IPS DF 19.7 (cell line): ENCODE results near the gene PCCA.
"Not testable (repeated sequence)": the region's sequence is repeated elsewhere in the genome, so short reads cannot be mapped to it uniquely, and the experiment has no call there.

Experiments
- DNase-seq: peaks from one replicate; pipeline ENCODE4 v3.0.0-alpha.2; 2013; ENCODE audit warnings: low read depth, low spot score

The PCCA gene

GRCh38 chr13:100196375-100196774, 107.5 kb downstream of the PCCA start:
- DNase-seq, result no peak

DNA sequence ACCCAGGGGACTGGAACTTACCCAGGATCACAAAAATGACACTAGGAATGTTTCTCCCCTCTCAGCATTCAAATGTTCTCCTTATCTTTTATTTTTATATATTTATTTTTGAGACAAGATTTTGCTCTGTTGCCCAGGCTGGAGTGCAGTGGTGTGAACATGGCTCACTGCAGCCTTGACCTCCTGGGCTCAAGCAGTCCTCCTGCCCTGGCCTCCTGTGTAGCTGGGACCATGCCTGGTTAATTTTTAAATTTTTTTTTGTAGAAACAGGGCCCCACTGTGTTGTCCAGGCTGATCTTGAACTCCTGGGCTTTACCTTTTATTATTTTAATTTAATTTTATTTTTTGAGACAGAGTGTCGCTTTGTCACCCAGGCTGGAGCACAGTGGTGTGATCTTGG, 108.2 kb downstream of the PCCA start:
- no peak for DNase-seq

GRCh38 chr13:100197591-100198365, 108.9 kb downstream of the PCCA start:
- DNase-seq, result no peak

DNA sequence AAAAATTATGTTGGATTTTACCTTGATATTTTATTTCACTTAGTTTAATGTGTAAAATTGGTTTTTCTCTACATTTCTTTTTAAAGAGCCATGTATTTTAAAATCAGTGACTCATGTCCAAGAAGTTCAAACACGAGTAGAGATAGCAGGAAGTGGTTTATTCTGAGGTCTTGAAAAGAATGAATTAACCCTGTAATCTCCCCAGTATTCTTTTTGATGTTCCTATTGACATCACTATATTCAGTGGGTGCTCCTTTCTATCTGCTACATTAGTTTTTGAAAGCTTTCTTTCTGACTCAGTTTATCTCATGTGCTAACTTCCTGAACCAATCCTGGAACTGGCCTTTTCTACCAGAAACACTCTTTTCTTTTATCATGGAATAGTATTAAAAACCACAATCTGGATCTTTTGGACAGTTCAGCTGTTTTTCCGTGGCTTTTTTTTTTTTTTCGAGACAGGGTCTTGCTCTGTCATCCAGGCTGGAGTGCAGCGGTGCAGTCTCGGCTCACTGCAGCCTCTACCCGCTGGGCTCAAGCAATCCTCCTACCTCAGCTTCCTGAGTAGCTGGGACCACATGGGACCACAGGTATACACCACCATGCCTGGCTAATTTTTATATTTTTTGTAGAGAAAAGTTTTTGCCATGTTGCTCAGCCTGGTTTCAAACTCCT, 114.9 kb downstream of the PCCA start:
- no peak for DNase-seq

DNA sequence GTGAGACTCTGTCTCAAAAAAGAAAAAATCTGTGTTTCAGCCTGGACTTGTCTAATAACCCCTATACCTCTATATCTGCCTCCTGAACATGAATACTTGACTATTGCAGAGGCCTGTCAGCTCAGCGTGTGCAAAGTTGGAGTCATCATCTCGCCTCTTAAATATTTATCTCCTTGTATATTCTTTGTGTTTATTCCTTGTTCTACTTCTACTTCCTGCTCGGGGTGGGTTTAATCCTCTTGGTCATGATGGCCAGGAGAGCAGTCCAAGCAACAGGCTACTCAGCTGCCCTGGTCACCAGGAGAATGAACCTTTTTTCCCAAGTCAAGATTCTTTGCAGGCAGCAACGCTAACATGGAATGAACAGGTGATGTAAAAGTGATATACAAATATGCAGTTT, 119.1 kb downstream of the PCCA start:
- DNase-seq, result no peak

- no peak for DNase-seq
Observed at GRCh38 chr13:100208626-100209025, 119.7 kb downstream of the PCCA start.

GRCh38 chr13:100209857-100210825, 121.2 kb downstream of the PCCA start:
- no peak for DNase-seq

DNA sequence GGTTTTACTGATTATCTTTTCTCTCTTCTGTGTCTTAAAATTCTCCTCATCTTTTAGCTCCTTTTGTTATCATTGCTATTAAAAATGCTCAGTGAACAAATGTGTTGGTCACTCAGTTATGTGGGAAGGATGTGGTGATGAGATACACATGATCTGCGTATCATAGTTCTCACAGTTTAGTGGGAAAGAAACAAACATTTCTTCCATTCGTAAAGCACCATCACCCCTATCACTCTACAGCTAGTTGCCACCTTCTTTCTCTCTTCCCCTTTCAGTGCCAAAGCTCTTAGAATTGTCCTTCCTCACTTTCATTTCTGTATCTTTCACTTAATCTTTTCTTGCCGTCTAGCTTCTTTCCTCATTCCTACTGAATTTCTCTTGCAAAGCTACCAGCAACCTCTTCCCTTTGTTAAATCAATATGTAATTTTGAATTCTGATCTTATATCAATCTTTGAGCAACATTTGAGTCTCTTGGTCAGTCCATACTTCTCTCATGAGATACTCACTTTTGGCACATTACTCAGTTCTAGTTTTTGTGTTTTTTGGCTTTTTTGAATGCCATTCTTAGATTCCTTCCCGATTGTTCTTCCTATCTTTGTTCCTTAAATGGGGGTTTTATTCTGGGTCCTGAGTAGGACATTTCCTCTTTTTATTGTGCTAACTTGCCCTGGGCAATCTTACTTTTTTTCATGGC, 122.3 kb downstream of the PCCA start:
- no peak for DNase-seq

- DNase-seq, result no peak
Observed at GRCh38 chr13:100212904-100213553, 124.1 kb downstream of the PCCA start.

DNA sequence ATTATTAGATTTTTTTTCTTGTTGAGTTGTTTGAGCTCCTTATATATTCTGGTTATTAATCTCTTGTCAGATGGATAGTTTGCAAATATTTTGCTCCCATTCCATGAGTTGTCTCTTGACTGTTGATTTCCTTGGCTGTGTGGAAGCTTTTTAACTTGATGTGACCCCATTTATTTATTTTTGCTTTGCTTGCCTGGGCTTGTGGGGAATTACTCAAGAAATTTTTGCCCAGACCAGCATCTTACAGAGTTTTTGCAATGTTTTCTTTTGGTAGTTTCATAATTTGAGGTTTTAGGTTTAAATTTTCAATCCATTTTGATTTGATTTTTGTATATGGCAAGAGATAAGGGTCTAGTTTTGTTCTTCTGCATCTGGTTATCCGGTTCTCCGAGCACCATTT, 124.7 kb downstream of the PCCA start:
- DNase-seq, result no peak

- DNase-seq, result no peak
Observed at GRCh38 chr13:100214886-100215285, 126.0 kb downstream of the PCCA start.

DNA sequence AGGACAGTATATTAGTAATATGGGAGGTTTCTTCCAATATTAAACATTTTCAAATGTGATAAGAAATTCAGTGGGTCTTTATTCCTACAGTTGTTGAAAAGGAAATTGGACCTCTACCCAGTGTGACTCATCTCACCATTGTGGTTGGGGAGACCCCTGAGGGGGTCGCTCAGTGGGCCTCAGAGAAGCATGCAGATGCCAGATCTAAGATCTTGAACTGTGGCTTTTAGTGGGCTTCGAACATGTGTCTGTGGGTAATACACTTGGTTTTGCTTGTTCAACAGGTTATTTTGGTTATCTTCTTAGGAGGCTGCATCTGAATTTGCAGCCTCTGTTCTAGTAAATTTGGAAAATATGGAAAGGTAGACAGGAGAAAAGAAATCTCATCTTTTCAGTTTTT, 132.3 kb downstream of the PCCA start:
- no peak for DNase-seq

DNA sequence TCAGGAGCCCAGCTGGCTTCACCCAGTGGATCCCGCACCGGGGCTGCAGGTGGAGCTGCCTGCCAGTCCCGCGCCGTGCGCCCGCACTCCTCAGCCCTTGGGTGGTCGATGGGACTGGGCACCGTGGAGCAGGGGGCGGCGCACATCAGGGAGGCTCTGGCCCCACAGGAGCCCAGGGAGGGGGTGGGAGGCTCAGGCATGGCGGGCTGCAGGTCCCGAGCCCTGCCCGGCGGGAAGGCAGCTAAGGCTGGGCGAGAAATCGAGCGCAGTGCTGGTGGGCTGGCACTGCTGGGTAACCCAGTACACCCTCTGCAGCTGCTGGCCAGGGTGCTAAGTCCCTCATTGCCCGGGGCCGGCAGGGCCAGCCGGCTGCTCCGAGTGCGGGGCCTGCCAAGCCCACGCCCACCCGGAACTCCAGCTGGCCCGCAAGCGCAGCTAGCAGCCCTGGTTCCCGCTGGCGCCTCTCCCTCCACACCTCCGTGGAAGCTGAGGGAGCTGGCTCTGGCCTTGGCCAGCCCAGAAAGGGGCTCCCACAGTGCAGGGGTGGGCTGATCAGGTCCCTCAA, 135.2 kb downstream of the PCCA start:
- DNase-seq, result not testable (repeated sequence)

DNA sequence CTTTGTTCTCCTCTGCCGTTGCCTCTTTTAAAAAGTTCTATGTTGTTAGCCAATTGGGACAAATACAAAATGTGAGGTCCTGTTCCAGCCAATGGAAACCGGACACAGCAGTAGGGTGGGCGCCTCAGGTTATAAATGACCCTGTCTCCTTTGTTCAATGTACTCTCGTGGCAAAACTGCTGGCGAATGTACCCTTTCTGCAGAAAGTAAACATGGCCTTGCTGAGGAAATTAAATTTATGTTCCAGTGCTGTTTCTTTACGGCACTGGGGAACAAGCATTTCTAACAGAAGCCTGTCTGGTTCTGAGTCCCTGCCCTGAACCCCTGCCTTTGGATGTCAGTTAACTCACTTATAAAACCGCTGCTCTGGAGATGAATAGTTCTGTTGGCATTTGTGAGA, 140.7 kb downstream of the PCCA start:
- no peak for DNase-seq

- DNase-seq, result no peak
Observed at GRCh38 chr13:100230769-100231149, 141.9 kb downstream of the PCCA start.

GRCh38 chr13:100231176-100231575, 142.3 kb downstream of the PCCA start:
- DNase-seq, result no peak

- DNase-seq, result no peak
Observed at GRCh38 chr13:100234006-100234405, 145.1 kb downstream of the PCCA start.

GRCh38 chr13:100234524-100235136, 145.7 kb downstream of the PCCA start:
- DNase-seq, result no peak

- DNase-seq, result no peak
Observed at GRCh38 chr13:100235311-100235901, 146.5 kb downstream of the PCCA start.
